ENCODE results near the gene SLCO4C1.

The SLCO4C1 gene

DNA sequence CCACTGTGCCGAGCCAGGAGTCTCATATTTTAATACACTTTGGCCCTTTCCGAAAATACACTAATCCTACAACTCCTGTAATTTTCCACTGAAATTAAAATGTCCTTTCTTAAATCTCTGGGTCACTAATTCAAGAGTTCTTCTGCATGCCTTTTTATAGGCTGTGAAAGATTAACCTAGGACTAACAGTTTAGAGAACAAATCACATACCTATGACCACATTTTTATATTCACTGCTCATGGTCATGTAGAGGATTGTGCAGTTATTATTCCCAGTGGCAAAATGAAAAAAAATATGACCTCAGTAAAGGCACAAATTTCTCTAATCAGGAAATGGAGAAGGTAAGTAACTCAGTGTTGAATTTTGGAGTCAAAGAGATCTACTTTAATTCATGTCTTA lies 33.4 kb downstream of the SLCO4C1 start:
- DNase-seq, result no peak

DNA sequence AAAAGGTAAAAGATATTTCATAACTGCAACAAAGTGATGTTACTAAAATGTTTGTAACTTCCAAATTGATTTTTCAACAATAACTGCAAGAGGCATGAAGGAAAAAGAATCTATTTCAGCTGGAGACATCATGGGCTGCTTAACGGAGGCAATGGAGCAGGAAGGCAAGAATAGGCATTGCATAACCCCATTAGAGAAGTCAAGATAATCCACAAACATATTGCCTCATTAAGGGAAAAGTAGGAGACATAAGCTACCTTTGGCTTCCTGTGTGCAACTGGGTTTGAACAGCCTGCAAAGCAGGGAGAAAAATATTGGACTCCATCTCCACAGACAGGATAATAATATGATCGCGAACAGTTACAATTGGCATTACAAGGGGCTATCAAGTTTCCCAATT lies 46.7 kb downstream of the SLCO4C1 start:
- no peak for DNase-seq

DNA sequence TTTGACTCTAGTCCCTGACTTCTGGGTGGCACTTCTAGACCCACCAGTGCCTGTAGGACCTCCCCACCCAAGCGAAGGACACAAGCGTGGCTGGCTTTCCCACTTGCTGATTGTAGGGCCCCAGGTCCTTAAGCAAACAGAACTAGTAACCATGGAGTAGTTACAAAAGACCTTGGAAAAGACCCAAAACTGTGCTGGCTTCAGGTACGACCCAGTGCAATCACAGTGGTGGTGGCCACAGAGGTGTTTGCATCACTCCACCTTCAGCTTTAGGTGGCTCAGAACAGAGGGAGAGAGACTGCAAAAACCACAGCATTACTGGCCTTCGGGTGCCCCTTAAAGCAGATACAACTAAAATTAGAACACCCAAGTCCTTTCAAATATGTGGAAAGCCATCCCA lies 52.9 kb downstream of the SLCO4C1 start:
- no peak for DNase-seq

DNA sequence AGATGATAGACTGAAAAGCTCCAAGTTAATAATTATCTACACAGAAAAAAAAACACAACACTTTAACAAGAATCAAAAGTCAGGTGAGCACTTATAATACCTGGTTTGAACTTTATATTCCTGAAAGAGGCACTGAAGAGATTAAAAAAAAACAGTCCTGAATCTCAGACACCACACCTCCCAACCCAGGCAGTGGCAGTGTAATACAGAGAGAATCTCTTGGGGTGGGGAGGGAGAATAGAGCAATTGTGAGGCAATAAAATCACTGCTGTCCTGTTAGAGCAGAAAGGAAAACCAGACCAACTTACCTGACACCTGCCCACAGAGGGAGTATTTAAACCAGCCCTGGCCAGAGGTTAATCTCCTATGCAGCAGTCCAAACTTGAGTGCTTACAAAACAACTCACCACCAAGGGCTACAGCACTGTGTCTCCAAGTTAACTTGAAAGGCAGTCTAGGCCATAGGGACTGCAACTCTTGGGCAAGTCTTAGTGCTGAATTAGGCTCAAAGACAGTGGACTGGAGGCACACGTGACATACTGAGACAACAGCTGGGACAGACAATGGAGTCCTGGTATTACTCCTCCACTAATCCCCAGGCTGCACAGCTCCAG lies 54.2 kb downstream of the SLCO4C1 start:
- no peak for DNase-seq

DNA sequence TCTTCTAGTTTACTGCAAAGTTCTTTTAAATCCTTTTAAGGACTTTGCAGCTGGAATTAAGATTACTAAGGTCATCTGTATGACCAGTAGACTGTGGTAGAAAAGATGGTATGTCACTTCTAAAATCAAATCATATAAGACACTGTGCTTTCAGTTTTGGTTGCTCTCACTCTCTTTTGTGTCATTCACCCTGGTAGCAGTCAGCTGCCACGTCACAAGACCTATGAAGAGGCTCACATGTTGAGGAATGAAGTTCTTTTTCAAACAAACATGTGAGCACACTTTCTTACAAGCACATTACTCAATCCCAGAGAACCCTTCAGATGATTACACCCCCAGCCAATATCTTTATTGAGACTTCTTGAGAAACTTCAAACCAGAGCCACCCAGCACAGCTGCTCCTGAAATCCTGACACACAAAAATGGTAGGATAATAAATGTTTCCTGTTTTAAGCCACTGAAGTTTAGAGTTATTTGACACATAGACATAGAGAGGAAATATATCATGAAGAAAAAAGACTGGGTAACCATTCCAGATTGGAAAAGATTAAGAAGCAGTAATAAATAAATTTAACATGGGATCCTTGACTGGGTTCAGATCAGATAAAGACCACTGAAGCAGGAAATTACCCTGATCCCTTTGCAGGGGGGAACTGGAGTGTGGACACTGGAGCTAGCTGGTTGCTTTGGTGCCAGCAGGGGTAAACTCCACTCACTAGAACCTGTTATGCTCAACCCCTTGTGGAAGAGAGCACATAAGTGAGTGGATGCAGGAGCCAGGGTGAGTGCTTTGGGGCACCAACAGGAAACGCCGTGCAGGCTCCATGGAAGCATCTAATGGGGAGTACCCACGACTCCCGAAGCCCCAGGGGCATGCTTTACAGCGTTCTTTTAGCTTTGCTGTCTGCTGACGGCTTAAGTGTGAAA lies 64.1 kb downstream of the SLCO4C1 start:
- DNase-seq, result no peak

DNA sequence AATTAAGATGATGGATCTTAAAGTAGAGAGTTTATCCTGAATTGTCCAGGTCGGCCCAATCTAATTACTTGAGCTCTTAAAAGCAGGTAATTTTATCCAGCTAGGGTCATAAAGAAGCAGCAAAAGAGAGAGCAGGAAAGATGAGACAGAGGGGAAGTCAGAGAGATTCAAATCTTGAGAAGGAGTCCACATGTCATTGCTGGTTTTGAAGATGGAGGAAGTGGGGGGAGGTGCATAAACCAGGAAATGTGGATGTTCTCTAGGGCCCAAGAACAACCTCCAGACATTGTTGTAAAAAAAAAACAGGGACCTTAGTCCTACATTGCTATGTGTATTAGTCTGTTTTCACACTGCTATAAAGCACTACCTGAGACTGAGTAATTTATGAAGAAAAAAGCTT lies 66.4 kb downstream of the SLCO4C1 start:
- no peak for DNase-seq

DNA sequence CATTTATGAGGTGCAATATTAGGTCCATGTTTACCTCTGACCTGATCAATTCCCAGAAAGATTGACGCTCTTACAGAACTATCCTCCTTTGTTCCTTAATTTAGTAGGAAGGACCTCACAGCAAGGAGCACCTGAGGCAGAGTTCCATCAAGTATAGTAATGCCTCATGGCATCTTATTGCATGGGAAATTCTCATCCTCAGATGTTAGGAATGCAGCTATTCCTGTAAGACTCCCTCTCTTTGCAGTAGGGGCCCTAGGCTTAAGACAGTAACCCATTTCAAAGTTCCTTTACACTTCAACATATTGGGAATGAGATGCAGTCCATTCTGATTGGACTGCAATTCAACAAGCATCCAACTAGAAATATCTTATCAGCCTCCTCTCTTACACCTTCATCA lies 69.8 kb downstream of the SLCO4C1 start:
- DNase-seq, result no peak

DNA sequence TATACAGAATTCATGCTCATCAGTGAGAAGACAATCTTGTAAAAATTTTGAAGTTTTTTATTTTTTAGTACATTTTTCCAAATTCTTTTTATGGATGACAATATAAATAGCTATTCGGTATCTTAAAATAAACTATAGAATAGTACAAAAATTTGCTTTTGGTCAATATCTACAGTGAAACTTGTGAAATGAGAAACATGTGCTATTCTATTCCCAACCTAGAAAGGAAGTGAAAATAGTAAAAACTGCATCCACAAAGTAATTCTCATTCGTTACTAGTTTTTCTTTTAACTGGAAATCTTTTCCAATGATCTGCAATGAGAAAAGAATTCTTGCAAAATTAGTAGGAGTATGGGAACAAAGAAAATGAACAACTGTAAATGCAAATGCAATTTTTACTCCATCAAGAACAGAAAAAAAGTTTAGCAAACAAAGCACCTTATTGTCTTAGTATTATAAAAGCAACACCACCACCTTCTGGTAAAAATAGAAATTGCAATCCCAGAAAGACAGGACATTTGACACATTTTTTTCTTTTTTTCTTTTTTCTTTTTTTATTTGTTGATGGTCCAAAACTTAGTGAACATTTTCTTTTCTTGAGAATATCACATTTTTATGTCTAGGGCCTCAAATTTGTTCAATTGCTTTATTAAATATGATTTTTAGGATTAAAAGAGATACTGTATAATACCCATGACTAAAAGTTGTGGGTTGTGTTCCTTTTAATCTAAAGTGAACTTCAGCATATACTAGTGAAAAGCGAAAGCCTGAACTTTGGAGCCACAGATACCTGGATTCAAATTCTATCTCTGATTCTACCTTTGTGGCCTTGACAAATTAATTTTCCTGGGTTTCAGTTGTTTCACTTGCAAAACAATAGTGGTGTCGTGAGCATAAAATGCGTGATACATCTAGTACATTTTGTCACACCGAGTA lies 72.3 kb downstream of the SLCO4C1 start:
- DNase-seq, result no peak

DNA sequence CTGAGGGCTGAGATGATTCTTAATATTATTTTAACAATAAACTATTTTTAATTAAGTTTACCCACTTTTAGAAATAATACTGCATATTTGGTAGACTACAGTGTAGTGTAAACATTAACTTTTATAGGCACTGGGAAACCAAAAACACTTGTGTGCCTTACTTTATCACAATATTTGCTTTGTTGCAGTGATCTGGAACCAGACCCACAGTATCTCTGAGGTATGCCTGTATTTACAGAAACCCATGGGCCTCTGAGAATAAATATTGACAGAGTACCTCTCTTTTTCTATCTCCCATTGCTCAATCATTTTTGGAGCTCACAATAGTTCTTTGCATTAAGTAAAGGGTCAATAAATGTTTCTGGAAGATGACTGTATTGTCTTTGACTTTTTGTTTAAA lies 73.3 kb downstream of the SLCO4C1 start:
- no peak for DNase-seq

DNA sequence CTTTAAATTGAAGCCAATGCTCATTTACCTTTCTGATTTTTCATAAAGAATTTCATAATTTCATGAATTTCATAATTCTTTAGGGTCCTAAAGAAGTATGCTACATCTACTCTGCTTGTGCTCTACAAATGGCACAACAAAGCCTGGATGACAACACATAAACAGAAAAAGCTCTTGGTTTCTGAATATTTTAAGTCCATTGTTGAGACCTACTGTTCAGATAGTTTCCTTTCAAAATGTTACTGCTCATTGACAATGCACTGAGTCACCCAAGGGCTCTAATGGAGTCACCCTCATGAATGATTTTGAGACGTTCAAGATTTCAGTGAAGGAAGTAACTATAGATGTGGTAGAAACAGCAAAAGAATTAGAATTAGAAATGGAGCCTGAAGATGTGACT lies 74.1 kb downstream of the SLCO4C1 start:
- DNase-seq, result no peak

DNA sequence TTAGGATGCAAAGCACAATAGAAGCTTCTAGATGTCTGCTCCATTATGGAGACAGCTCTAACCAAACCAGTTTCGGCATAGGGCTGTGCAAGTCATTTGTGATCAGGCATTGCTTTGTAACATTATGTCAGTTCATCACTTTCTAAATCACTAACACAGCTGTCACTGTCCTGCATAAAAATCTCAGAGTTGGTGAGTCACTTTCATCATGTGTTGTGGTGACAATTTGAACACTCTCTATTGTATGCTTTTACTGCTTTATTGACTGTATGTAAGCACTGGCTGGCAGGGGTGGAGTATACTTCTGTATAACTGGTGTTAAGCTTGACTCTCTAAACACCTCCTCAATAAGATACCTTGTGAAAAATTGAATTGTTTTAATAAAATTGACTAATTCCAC lies 77.9 kb downstream of the SLCO4C1 start:
- no peak for DNase-seq

DNA sequence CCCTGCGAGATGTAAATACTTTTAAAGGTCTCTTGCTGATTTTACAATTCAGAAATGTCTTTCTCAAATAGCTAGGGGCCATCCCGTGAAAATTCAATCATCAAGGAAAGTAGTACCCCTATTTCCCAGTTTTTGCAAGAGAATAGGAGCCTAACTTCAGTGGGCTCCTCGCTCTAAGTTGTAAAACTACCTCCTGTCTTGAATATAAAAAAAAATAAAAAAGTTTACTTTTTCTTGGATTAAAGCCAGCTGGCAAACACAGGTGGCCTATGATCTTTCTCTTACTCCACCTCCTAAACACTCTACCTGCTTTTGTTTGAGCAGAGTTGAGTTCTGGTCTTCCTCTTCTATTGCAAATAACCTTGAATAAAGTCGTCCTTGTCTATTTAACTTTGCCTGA lies 79.4 kb downstream of the SLCO4C1 start:
- DNase-seq, result no peak

DNA sequence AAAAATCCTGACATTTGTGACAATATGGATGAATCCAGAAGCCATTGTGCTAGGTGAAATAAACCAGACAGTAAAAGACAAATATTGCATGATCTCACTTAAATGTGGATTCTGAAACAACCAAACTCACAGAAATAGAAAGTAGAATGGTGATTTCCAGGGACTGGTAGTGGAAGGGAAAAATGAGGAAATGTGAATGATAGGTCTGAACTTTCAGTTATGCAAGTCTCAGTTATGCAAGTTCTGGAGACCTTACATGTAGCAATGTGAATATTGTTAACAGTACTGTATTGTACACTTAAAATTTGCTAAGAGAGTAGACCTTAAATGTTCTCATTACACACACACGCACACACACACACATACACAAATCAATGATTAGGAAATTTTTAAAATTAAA lies 84.9 kb downstream of the SLCO4C1 start:
- DNase-seq, result no peak

DNA sequence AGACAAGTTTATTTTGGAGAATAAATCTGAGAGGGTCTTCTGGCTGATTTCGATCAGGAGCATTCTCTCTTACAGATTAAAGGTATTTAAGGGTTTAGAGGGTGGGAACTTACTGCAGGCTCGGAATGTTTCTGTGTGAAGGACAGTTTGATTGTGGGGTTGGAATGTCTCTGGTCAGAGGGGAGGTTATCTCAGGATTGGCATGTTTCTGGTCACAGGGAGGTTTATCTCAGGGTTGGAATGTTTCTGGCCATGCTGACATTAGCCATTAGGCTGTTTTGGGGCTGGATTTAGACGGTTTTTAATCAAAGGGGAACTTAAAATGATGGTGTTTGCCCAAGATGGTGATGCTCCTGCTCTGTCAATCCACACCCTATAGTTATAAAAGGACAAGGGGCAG lies 95.2 kb downstream of the SLCO4C1 start:
- no peak for DNase-seq

DNA sequence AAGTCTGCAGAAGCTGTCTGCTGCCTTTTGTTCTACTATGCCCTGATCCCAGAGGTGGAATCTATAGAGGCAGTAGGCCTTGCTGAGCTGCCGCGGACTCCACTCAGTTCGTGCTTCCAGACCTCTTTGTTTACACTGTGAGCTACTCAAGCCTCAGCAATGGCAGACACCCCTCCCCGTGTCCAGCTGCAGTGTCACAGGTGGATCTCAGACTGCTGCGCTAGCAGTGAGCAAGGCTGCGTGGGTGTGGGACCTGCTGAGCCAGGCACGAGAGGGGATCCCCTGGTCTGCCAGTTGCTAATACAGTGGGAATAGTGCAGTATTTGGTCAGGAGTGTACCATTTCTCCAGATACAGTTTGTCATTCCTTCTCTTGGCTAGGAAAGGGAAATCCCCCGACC lies 99.6 kb downstream of the SLCO4C1 start:
- no peak for DNase-seq

All from activated T-cell treated with anti-CD3 and anti-CD28 coated beads, Interleukin-2, amount 50 U/mL, for 48 hours (primary cell).